Left renal cortex interstitium (tissue), 4 donors: ENCODE measurements around the gene MTX1. TPM values are rescaled to one million over a fixed set of nuclear protein-coding genes. Genes with fewer than 3 reads are reported as not detected.
"Not testable (repeated sequence)": the region's sequence is repeated elsewhere in the genome, so short reads cannot be mapped to it uniquely, and the experiment has no call there.

Source experiments
- DNase-seq, 4 donors: peaks; one replicate each; pipeline ENCODE4 v3.0.0-alpha.2; 2013; ENCODE audit warnings: low read depth in 4 of 4, low spot score in 2 of 4, missing footprints in 1 of 4
- polyA plus RNA-seq, 4 donors: library from polyadenylated mRNA; unstranded; fragments of 120-200 nt; gene quantifications; one replicate each; pipeline ENCODE4 v1.2.1, GENCODE V29; 2013; ENCODE audit not compliant: insufficient read length in 4 of 4

The MTX1 gene
- polyA plus RNA-seq, 4 donors, result 38.3 to 49.0 (median 44.8) TPM

DNA sequence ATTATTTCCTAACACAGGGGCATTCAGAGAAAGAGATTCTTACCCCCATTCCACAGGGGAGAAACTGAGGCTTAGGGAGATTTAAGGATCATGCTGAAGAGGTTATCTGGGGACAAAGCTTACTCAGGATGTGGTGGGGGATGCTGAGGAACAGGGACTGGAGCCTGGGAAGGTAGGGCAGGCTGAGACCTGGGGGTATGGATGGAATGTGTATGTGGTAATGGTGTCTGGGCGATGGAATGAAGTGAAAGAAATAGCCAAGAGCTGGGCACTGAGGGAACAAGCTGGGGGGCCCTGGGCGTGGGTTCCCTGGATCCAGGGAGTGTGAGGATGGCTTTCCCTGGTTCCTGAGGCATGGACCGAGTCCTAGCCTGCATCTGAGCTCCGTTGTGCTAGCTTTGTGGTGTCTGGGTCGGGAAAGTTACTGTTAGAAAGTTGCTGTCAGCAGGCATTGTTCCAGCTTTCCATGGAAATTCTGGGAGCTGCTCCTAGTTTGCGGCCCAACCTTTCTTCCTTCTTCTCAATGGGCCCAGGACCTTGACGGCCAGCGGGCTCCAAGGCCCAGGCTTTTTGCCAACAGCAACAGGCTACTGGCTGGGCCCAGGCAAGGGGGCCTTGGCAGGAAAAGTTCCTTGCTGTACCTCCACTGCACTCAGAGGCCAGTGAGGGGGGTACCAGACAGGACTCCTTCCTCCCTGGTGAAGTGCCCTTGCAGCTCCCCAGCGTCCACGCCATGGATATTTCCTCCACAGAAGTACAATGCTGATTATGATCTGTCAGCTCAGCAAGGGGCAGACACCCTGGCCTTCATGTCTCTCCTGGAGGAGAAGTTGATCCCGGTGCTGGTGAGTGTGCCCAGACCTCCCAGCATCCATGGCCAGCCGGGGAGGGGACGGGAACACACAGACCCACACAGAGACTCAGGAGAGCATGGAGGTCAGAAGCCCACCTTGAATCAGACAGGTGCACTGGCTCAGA, 23.8 kb downstream of the MTX1 start:
- DNase-seq, result not testable (repeated sequence)

DNA sequence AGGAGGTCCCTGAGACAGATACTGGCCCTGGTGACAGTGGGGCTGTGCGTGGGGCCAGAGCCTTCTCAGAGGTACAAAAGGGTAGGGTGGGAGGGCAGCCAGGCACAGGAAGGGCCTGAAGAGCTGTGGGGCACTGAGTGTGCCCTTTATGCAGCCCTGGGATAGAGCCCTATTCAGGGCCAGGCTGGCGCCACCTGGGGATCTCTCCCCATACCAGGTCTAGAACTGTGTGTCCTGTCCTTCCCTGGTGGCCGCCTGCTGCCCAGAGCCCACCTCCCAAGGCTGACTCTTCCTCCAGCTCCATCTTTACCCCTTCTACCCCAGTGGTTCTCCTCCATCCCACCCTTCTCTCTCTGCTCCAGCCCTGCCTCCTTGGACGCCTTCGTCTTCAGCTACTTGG, 25.0 kb downstream of the MTX1 start:
- DNase-seq, result not testable (repeated sequence)

DNA sequence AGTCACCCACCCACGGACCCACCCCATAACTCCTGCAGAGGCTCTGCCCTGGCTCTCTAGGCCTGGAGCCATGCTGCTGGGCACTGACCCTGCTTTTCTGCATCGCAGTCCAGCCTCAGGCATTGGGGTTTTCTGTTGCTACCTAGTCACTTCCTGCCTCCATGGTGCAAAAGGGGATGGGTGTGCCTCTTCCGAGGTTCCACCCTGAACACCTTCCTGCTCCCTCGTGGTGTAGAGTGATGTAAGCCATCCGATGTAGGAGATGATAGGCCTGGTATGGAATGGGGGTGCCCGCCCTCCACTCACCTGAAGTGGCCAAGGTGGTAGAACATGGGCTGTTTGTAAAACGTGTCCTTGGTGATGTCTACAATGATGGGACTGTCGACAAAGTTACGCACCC, 26.9 kb downstream of the MTX1 start:
- not testable (repeated sequence) for DNase-seq

DNA sequence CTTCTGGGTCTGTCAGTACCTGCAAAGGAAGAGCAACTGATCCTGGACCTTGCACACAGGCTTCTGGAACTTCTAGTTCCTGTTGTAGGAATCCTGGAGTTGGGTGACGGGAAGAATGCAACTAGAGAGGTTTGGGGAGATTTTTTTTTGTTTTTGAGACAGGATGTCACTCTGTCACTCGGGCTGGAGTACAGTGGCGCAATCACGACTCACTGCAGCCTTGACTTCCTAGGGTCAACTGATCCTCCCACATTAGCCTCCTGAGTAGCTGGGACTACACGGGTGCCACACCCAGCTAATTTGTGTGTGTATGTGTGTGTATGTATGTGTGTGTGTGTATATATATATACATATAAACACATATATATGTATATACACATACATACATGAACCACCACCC, 28.0 kb downstream of the MTX1 start:
- no peak for DNase-seq

DNA sequence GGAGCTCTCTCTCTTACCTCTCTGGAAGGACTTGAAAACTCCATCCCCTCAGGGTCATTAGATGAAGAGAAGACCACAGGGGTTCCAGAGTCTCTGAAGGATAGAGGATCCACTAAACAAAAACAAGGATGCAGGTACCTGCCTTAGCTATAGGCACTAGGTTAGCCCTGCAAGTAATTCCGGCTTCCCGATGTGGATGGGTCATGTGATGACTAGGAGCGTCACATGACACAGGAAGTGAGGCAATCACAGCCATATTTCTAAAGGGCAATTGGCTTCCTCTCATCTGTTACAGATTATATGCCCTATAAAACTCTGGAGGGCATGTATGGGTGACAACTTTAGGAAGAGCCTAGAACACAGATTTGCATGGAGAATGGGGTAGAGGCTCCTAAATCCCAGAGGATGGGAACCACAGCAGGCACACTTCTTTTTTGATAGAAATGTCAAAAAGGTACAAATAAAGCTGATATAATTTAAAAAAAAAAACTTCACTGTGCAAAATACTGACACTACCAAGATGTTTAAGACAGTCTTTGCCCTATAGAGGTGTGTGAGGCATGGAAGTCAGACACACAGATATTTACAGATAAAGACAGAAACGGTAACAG, 32.7 kb downstream of the MTX1 start:
- no peak for DNase-seq

DNA sequence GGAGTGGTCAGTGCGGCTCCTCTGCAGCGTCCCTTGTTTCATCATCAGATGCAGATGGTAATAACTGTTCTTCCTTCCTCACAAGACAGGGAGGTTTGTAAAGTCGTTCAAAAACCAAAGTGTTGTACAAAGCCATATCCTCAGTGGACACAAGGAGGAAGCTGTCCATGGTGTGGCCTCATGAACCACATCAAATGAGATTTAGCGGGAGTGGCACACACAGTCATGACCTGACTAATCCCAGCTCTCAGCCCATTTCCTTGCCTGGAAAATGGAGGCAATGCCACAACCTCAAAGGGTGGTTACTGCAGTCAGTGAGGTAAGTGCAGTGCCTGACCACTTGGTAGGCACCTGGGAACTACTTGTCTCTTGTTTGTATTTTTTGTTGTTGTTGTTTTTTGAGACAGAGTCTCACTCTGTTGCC, 33.4 kb downstream of the MTX1 start:
- DNase-seq, result no peak

DNA sequence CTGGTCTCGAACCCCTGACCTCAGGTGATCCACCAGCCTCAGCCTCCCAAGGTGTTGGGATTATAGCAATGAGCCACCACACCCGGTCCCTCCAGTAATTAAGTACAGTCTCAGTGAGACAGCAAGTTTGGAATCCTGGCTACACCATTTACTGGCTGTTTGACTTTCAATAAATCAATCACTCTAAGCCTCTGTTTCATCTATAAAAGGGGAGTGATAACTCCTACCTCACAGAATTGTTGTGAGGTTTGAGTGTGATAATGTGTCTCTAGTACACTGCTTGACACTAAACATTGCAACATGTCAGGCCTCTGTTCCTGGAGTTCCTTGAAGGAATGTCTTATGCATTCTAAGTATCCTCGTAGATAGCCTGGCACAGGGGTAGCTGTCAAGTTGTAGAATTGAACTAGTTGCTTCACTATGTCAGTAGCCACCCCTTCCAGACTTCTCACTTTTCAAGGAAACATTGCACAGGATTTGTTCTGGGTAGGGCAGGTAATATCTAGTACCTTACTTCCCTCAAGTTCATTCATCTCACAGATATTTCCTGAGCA, 34.4 kb downstream of the MTX1 start:
- no peak for DNase-seq

DNA sequence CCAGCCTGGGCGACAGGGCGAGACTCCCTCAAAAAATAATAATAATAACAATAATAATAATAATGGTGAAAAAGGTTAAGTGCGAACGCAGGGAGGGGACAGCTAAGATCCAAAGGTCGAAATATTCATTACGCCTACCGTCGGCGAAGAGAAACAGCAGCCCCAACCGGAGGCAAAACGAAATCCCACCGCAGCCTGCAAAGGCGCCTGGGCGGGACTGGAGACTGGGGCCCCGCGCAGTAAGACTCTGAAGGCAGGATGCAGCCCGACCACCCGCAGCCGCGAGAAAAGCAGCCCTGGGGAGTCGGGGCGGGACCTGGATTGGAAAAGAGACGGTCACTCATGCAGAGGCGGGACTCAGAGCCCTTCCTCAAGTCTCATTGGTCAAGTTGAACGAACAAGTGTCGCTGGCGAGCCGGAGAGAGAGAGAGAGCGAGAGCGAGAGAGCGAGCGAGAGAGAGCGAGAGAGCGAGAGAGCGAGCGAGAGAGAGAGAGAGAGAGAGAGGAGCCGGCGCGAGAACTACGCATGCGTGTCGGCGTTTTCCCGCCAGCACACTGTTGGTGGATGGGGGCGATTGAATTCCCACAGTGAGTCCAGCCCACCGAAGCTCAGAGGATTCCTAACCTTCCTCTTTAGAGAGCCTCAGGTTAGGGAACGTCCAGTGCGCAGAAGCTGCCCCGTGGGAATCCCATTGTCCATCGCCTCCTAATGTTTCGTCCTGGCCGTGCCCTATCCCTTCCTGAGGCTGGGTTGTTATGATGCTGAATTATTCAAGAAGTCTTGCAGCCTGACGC, 36.1 kb downstream of the MTX1 start:
- DNase-seq, result peak; percentile 94 to 100 (median 98)

DNA sequence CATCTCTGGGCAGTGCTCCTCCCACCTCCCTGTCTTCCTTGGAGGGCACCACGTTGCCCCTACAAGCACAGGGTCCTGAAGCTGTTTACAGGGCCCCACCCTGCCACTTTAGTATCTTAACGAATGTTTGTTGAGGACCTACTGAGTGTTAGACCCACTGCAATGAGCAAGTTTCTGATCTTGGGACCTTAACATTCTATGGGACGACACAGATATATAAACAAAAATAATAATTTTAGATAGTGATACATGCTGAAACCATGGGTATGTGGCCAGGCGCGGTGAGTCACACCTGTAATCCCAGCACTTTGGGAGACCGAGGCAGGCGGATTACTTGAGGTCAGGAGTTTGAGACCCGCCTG, 36.6 kb downstream of the MTX1 start:
- no peak for DNase-seq

DNA sequence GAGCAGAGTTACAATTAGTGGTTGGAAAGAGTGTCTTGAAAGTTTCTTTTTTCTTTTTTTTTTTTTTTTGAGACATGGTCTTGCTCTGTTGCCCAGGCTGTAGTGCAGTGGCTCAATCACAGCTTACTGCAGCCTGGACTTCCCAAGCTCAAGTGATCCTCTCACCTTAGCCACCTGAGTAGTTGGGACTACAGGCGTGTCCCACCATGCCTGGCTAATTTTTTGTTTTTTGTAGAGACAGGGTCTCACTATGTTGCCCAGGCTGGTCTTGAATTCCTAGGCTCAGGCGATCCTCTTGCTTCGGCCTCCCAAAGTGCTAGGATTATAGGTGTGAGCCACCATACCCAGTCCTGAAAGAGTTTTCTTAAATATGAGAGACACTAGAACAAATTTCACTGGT, 38.3 kb downstream of the MTX1 start:
- DNase-seq, result not testable (repeated sequence)

DNA sequence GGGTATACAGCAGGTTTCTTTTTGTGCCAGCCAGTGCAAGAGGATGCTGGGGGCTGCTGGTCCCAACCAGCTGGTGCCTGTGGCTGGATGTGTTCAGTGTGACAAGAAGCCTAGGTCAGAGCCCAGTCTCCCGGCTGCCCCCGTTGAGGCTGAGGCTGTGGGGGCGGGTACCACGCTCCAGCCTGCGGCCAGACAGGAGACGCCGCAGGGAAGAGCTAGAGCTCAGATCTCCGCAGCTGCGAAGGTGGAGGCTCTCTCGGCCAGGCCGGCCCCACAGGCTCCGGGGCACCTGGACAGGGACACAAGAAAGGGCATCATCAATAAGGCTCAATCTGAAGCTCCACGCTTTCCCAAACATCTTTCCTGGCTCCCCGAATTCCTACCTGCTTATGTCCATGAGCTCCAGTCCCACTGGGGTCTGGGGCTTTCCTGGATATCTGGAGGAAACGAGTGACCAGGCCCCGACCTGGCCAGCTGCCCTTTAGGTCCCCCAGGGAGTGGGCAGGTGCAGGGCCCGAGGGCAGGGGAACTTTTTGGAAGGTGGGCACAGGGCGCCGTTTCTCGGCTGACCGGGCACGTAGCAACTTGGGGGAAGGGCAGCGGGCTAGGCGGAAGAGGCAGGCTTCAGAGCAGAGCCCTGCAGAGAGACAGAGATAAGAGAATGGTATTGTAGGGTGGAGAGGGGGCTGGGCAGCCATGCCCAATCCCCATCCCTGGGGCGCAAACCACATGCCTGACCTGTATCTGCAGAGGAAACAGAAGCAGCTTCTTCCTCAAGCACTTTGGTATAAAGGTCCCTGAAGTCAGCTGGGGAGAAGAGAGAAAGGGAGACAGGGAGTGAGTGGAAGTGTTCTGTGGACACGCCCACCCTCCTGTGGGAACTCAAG, 39.4 kb downstream of the MTX1 start:
- DNase-seq, result no peak

DNA sequence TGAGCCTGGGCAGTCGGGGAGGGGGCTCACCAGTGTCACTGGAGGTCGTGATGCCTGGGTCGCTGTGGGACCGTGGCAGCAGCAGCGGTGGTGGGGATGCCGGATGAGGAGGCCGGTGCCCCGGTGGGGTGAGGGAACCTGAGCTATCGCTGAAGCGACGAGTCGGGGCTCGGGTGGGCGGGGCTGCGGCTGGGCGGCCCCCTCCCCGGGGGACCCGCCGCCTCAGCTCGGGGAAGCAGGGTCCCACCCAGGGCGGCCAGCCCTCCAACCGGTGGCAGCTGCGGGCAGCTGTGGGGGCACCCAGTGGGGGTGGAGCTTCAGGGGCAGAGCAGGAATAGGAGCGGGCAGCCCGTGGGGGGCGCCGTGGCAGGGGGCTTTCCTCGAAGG, 41.7 kb downstream of the MTX1 start:
- DNase-seq, result no peak

DNA sequence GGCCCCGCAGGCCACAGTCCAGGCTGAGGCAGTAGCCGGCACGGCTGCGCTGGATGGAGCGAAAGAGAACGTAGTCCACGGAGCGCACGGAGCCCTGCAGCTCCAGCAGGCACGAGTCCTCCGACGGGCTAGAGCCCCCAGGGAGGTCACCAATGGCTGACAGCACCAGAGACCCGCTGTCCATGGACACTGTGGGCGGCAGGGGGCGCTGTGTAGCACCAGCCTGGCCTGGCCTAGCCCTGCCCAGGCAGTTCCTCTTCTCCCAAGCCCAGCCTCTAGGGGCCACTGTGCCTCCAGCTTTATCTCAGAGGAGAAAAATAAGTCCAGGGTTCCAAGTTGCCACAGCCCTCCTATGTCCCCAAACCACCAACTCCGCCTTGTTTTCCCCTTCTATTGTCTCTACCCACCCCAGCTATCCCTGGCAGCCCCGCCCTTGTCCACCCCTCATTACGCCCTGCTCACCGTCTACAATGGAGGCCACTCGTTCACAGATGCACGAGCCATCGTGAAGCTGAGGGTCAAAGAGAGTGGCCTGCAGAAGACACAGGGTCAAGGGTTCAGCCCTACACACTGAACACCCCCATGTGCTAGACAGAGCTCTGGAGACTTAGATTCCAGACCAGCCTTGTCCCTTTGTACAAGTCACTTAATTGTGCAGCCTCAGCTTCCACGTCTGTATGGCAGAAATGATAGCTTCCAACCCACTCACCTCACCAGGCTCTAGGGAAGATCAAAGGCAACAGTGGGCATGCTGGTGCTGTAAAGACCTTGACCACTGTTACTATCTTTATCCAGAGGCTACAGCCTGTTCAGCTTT, 42.3 kb downstream of the MTX1 start:
- peak in 2 of 4 donors; percentile 83 to 91 for DNase-seq

DNA sequence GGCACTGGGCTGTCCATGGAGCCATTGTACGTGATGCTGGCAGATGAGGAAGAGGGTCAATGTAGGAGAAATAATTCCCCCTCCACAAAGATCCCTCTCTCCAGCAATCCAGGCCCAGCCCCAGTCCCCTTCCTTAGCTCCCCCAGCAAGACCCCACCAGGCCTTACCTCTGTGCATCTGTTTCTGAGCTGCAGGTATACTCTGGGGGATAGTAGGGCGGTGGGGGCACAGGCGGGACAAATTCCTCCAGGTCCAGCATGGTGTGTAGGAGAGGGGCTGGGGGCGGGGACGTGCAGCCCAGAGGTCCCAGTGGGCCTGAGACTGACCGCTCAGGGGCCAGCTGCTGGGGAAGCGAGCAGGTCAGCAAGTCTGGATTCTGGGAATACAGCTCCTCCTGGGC, 43.1 kb downstream of the MTX1 start:
- DNase-seq, result no peak

DNA sequence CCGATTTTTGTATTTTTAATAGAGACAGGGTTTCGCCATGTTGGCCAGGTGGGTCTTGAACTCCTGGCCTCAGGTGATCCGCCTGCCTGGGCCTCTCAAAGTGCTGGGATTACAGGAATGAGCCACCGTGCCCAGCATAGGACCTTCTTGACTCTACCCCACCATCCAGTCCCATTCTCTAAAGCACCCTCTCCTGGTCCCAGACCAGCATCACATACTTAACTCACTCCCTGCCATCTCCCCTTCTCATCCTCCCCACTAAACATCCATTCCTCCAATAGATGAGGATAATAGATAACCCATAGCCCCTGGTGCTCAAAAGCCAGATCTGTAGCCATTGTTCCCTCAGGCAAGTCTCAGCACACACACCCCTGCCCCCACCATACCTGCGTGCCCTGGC, 44.7 kb downstream of the MTX1 start:
- DNase-seq, result no peak

DNA sequence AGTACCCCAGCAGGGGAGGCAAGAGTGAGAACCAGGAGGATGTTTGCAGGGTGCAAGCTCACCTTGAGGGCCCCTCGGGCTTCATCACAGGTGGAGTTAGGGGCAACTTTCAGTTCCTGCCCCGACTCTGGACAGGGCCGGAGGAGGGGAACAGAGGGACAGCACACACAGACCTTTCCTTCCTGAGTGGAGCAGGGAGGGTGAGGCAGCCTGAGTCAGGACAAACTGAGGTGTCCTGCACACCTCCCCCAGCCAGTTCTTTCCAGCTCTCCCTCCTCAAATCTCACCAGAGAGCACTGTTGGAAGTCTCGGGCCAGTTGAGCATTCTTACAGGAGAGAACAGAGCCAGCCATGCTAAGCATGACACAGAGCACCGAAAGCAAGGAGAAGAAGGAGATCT, 45.3 kb downstream of the MTX1 start:
- no peak for DNase-seq

DNA sequence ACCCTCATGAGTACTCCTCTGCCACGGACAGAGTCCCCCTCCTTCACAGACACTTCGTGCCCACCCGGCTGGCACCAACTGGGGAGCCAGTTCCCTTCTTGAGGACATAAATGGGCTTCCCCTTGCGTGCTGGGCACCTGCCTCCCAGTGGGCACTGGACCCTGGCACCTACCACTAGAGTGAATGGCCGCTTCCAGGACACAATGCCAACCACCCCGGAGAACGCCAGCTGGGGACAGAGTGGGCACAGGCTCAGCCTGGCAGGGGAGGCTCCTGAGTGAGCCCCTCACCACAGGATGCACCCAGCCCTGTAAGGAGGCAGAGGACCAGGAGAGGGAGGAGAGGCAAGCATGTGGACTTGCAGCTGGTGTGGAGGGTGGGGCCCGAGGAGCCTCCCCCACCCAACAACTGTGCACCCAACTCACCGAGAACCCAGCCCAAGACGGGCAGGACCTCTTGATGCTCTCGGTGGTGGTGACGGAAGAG, 45.8 kb downstream of the MTX1 start:
- DNase-seq, result no peak

DNA sequence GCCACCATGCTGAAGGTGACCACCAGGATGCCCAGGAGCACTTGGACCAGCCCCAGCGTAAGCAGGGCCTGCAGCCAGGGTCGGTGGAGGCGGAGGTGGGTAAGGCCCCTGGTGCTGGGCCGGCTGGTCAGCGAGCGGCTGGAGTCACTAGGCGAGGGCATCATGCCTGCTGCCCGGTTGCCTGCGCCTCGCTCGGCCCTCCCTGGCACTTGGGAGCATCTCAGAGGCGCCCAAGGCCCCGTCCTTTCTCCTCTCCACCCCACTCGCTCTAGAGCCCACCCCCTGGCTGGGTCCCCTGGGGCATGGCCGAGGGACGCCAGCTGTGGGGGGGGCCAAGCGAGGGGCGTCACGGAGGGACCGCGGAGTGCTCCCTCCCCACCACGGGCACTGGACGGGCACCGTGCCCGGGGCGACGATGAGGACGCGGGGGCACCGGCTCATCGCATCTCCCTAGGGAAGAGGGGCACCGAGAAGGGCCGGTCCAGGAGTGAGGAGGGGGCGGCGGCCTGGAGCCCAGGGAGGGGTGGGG, 46.3 kb downstream of the MTX1 start:
- no peak for DNase-seq
